Osteoblast (primary cell): ENCODE data around the gene LIPG. TPM values are rescaled to one million over a fixed set of nuclear protein-coding genes. Genes with fewer than 3 reads are reported as not detected.

Source experiments
- DNase-seq: peaks from one replicate; pipeline ENCODE4 v3.0.0; 2011; ENCODE audit warnings: low spot score, mixed read lengths; ENCODE audit not compliant: insufficient read length; ENCODE audit errors: missing footprints
- H2AFZ ChIP-seq: 2 replicates; pipeline ENCODE4 v1.6.0; 2011; ENCODE audit warnings: mild to moderate bottlenecking, low read length
- H3K27ac ChIP-seq: 2 replicates; pipeline ENCODE4 v1.5.1; 2011; ENCODE audit warnings: mild to moderate bottlenecking, low read depth, low read length, moderate library complexity
- H3K27me3 ChIP-seq: 2 replicates; pipeline ENCODE4 v1.6.0; 2012; ENCODE audit warnings: mild to moderate bottlenecking, control low read depth, inconsistent platforms, low read length, moderate library complexity; ENCODE audit not compliant: insufficient read depth
- H3K36me3 ChIP-seq: 2 replicates; pipeline ENCODE4 v1.5.1; 2011; ENCODE audit warnings: mild to moderate bottlenecking, low read length, control low read depth, moderate library complexity; ENCODE audit not compliant: insufficient read depth
- H3K4me1 ChIP-seq: 2 replicates; pipeline ENCODE4 v1.5.1; 2011; ENCODE audit warnings: mild to moderate bottlenecking, low read length, control low read depth, moderate library complexity; ENCODE audit not compliant: insufficient read depth
- H3K4me2 ChIP-seq: 2 replicates; pipeline ENCODE4 v1.6.0; 2011; ENCODE audit warnings: mild to moderate bottlenecking, low read length; ENCODE audit not compliant: insufficient read depth
- H3K4me3 ChIP-seq: fragments of 200-600 bp; sonication (generic); 3 replicates; pipeline ENCODE4 v1.5.1; 2012; ENCODE audit warnings: mild to moderate bottlenecking, low read length, inconsistent platforms; ENCODE audit not compliant: insufficient read depth
- H3K79me2 ChIP-seq: 2 replicates; pipeline ENCODE4 v1.6.0; 2012; ENCODE audit warnings: mild to moderate bottlenecking, low read length, control low read depth, inconsistent platforms; ENCODE audit not compliant: insufficient read depth
- H3K9me3 ChIP-seq: 2 replicates; pipeline ENCODE4 v1.5.1; 2011; ENCODE audit warnings: low read depth, low read length, control low read depth
- H4K20me1 ChIP-seq: 2 replicates; pipeline ENCODE4 v1.6.0; 2012; ENCODE audit warnings: mild to moderate bottlenecking, low read length, control low read depth; ENCODE audit not compliant: insufficient read depth
- total RNA-seq: library from RNA; depleted of rRNA; stranded (reverse); fragments of >200 nt; gene quantifications from 2 replicates; pipeline ENCODE4 v1.2.3, GENCODE V29; 2012
- TF ChIP-seq, protein P1 (sequence below): IDR thresholded peaks from 2 replicates; pipeline ENCODE4 v1.5.1; 2011; ENCODE audit warnings: mild to moderate bottlenecking, low read depth, low read length, moderate library complexity; ENCODE audit errors: extremely low read depth

LIPG gene
- total RNA-seq, 1 donor, result 2.2 TPM

DNA sequence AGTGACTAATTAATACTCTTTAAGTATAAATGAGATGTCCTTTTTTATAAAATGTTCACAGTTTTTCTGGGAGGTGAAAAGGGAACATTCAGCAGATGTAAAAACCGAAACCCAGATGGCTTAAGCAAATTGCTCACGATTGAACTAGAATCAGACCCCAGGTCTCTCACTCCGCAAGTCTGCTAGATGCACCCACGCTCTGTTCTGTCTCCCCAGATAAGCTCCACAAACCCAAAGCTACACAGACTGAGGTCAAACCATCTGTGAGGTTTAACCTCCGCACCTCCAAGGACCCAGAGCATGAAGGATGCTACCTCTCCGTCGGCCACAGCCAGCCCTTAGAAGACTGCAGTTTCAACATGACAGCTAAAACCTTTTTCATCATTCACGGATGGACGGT lies 3.2 kb downstream of the LIPG start:
- Histone ChIP-seq H3K27ac (no peak overlapping the region), H3K4me2 (no peak overlapping the region), H3K27me3 (peaks cover 30% of the 10 kb centered on the region), H3K36me3 (no peaks in the 10 kb centered on the region), H3K9me3 (no peaks in the 10 kb centered on the region), H2AFZ (no peak overlapping the region), H3K79me2 (no peaks in the 10 kb centered on the region), H4K20me1 (no peaks in the 10 kb centered on the region), H3K4me3 (no peak overlapping the region), H3K4me1 (peaks cover 24% of the 10 kb centered on the region)
- DNase-seq, result no peak
- TF ChIP-seq, protein P1, sequence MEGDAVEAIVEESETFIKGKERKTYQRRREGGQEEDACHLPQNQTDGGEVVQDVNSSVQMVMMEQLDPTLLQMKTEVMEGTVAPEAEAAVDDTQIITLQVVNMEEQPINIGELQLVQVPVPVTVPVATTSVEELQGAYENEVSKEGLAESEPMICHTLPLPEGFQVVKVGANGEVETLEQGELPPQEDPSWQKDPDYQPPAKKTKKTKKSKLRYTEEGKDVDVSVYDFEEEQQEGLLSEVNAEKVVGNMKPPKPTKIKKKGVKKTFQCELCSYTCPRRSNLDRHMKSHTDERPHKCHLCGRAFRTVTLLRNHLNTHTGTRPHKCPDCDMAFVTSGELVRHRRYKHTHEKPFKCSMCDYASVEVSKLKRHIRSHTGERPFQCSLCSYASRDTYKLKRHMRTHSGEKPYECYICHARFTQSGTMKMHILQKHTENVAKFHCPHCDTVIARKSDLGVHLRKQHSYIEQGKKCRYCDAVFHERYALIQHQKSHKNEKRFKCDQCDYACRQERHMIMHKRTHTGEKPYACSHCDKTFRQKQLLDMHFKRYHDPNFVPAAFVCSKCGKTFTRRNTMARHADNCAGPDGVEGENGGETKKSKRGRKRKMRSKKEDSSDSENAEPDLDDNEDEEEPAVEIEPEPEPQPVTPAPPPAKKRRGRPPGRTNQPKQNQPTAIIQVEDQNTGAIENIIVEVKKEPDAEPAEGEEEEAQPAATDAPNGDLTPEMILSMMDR, result no peak

DNA sequence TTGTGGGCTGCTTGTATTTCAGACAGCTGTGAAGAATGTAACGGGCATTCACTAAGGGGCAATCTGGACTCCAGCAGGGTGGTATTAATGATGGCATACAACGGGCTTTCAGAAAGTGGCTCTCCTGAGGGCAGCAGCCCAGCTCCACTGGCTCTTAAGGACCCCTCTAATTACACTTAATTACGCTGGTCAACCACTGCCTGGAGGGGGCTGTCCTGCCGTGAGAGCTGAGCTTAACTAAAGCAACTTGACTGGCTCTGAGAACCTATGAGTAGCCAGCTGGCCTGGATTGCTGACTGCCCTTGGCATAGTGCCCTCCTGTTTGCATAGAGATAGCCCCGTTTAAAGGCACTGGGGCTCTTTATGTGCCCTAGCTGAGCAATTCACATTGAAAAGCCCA lies 3.8 kb downstream of the LIPG start:
- H2AFZ ChIP-seq, result no peak overlapping the region
- H3K27ac ChIP-seq, result no peak overlapping the region
- H3K36me3 ChIP-seq, result no peaks in the 10 kb centered on the region
- TF ChIP-seq, protein P1, result no peak
- H3K4me1 ChIP-seq, result peaks cover 24% of the 10 kb centered on the region
- peaks cover 25% of the 10 kb centered on the region for H3K27me3 ChIP-seq
- H3K9me3 ChIP-seq, result no peaks in the 10 kb centered on the region
- H3K79me2 ChIP-seq, result no peaks in the 10 kb centered on the region
- H3K4me3 ChIP-seq, result no peak overlapping the region
- peak; percentile 88 for DNase-seq
- H4K20me1 ChIP-seq, result no peaks in the 10 kb centered on the region
- H3K4me2 ChIP-seq, result peak overlapping the region; percentile 7

DNA sequence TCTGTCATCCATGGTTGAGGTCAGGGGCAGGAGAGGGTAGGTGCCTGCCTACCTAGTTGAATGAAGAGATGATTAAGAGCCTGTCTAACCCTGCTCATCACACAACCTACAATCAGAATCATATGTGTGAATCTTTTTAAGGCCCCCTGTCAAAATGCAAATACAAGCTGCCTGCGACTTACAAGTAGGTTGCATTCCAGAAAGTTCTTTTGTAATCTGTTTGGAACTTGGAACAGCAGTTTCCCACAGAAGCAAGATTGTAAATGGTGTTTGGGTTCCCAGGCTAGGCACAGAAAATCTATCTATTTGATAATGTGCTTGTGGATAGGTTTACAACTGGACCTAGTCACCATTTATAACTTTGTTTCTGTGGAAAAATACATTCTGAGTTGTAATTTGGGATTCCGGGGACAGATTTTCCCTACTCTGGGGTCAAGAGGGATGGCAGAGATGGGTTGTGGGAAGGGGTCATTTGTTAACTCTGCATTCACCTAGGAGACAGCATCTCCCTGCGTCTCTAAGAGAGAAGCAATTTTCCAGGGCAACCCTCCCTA lies 4.4 kb downstream of the LIPG start:
- H3K27ac ChIP-seq, result no peak overlapping the region
- peaks cover 18% of the 10 kb centered on the region for H3K27me3 ChIP-seq
- no peaks in the 10 kb centered on the region for H3K79me2 ChIP-seq
- H2AFZ ChIP-seq, result no peak overlapping the region
- no peaks in the 10 kb centered on the region for H4K20me1 ChIP-seq
- no peaks in the 10 kb centered on the region for H3K36me3 ChIP-seq
- peaks cover 20% of the 10 kb centered on the region for H3K4me1 ChIP-seq
- H3K4me2 ChIP-seq, result no peak overlapping the region
- TF ChIP-seq, protein P1, result no peak
- H3K9me3 ChIP-seq, result no peaks in the 10 kb centered on the region
- H3K4me3 ChIP-seq, result no peak overlapping the region
- DNase-seq, result no peak

DNA sequence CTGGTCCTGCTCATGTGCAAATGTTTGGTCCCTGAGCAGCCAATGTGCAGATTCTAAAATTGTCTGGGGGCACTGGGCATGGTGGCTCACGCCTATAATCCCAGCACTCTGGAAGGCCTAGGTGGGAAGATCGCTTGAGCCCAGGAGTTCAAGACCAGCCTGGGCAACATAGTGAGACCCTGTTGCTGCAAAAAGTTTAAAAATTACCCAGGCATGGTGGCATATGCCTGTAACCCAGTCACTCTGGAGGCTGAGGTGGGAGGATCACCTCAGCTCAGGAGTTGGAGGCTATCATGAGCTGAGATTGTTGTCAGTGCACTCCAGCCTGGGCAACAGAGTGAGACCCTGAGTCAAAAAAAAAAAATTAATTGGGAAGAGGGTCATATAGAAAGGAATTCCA lies 5.1 kb downstream of the LIPG start:
- Histone ChIP-seq H3K4me2 (no peak overlapping the region), H3K27ac (no peak overlapping the region), H3K36me3 (no peaks in the 10 kb centered on the region), H2AFZ (no peak overlapping the region), H3K79me2 (no peaks in the 10 kb centered on the region), H3K27me3 (peaks cover 11% of the 10 kb centered on the region), H3K4me3 (no peak overlapping the region), H3K4me1 (peaks cover 13% of the 10 kb centered on the region), H4K20me1 (no peaks in the 10 kb centered on the region), H3K9me3 (no peaks in the 10 kb centered on the region)
- TF ChIP-seq, protein P1, result no peak
- no peak for DNase-seq
